HG03457 (cell line): Measurements from ENCODE around the gene MAGI2.

Source experiments
- ATAC-seq: cut with Tn5 transposase; IDR thresholded peaks from one replicate; pipeline ENCODE4 v1.9.1; 2021; ENCODE audit warnings: moderate number of reproducible peaks; ENCODE audit not compliant: unreplicated experiment

Gene MAGI2

DNA sequence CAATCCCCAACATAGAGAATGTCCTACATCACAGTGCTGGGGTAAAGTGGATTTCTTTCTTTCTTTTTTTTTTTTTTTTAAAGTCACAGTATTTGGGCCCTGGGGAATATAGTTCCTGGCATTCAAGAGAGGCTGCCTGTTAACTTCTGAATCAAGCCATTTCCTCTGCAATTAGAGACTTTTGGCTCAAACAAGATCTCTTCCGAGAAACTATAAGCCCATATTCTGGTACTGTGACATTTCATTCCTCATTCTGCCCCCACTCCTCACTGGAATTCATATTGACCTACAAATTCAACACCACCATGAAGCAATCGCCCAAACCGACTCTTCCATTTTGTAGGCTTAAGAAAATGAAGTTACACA, 1467.5 kb downstream of the MAGI2 start:
- ATAC-seq = no peak

DNA sequence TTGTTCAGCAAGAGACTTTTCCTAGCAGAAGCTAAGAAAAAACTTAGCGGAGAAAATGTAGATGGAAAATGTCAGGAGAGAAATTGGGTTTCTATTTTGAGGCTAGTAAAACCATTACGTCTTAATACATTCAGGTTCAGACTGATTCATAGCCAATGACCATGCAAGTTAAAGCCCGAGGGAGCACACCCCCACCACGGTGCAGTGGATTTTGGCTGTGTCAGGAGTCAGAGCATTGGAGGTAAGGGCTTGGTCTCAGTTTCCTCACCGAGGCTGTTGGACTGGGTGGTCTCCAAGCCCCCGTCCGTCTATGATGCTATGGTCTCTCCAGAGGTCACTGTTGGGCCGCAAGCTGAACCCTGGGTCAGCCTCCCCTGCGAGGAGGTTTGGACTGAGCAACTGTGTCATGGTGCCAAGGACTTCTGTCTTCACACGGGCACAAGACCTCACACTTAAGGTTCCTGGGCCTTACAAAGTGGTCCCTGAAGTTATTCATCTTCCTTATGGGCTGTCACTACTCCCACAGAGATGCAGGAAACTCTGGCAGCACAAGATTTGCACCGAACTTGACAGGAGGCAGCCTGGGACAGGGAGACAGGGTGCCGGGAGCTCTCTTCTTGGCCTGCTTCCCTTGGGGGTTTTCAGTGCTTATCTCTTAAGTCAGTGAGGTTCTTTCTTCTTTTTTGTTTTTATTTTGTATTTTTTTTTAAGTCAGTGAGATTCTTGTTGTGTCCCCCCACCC, 1468.1 kb downstream of the MAGI2 start:
- no peak for ATAC-seq

DNA sequence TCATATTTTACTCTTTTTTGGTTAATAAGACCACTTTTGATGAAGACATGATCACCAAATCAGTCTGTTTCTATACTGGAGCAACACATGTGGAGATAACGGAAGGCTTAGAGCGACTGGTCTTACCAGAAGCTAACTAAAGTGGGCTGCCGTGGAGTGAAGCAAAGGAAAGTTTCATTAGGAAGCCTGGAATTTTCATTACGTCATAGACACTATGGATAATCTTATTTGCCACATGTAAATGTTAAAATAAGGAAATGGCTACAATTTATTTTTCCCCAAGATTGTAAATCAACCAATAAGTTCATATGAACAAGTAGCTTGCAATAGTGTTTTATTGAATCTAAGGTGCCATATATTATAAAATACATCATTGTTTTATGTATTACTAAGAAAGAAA, 1469.5 kb downstream of the MAGI2 start:
- ATAC-seq = no peak

DNA sequence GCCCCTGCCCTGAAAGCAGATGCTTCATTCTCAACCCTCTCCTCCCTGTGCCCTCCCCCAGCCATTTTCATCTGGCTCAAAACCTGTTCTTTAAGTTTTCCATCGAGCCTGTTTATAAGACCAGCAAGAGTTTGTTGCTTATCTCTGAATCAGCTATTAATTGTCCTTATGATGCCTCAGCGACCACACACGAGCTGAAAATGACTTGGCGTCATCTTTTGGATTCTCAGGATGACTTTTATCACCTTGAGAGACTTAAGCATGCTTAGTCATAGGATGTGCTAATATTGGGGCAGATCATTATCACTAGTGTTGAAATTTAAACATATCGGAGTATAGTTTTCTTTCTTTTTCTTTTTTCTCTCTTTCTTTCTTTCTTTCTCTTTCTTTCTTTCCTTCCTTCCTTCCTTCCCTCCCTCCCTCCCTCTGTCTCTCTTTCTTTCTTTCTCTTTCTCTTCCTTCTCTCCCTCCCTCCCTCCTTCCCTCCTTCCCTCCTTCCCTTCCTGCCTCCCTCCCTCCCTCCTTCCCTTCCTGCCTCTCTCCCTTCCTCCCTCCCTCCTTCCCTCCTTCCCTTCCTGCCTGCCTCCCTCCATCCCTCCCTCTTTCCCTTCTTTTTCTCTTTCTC, 1470.4 kb downstream of the MAGI2 start:
- ATAC-seq = no peak

DNA sequence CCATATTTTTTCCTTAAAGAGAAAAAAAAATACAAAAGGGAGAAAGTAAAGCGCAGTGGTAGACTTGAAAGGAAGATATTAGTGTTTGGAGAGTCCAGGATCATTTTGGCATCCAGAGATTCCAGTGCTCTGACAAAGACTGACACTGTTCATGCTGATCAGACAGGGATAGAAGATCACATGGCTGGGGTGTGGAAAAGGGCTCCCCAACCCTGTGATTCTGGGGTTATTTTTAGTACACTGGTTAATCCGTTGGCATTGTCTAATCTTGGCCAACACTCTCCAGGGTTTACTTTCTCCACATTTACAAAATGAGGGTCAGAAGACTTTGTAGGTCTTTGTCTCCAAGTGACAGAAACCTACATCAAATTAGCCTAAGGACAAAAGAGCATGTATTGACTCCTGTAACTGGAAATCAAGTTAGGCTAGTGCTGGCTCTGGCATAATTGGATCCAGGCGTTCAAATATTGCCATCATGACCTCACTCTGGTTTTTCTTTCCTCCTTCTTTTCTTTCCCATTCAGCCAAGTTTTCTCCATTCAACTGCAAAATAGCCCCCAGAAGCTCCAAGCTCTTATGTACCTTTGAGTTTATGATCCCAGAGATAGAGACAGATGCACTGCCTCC, 1473.3 kb downstream of the MAGI2 start:
- ATAC-seq = no peak

DNA sequence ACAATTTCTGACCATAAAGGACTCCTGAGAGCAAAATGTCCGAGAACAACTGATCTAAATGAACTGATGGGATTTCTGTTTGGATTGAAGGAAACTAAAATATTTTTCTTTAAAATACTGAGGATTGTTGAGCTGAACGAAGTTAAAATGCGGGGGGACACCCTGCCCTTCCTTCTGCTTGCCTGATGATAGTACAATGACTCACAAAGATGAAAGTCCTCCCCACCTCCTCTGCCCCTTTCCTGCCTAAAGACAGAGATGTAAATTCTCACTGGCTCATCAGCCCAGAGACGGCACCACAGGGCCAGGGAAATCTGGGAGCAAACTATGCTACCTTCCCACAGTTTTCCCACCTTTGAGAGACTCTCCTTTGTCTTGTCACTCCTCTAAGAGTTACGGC, 1474.2 kb downstream of the MAGI2 start:
- no peak for ATAC-seq

DNA sequence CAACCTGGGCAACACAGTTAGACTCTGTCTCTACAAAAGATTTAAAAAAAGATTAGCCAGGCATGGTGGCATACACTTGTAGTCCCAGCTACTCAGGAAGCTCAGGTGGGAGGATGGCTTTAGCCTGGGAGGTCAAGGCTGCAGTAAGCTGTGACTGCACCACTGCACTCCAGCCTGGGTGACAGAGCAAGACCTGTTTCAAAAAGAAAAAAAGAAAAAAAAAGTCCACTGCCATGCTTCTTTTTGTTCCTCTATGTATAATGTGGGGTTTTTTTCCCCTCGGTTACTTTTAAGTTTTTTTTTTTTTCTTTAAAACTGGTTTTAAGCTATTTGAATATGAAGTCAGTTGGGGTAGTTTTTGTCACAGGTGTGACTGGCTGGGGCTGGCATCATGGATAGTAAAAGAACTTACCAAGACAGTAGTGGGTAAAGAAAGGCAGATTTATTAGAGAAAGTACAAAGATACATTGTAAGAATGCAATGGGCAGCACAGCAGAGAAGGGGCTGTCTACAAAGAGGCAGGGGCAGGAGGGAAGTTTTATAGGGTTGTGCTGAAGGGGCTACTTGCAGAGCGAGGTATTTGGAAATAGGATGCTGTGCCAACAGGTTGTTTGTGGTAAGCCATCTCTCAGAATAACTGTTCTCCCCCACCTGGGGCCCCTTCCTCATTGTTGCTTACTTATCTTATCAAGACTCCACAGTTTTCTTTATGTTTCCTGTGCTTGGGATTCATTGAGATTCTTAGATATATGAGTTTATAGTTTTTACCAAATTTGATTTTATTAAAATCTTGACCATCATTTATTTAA, 1477.6 kb downstream of the MAGI2 start:
- ATAC-seq = no peak

DNA sequence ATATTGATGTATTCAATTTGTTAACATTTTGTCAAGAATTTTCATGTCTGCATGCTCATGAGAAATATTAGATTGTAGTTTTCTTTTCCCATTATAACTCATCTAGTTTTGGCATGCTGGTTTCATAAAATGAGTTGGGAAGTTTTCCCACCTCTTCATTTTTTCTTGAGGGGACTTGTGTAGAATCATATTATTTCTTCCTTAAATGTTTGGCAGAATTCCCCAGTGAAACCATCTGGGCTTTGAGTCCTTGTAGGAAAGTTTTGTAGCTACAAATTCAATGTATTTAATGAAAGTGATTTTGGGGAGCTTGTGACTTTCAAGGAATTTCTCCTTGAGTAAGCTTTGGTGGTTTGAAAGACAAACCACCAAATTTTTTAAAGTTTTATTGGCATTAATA, 1481.7 kb downstream of the MAGI2 start:
- no peak for ATAC-seq

DNA sequence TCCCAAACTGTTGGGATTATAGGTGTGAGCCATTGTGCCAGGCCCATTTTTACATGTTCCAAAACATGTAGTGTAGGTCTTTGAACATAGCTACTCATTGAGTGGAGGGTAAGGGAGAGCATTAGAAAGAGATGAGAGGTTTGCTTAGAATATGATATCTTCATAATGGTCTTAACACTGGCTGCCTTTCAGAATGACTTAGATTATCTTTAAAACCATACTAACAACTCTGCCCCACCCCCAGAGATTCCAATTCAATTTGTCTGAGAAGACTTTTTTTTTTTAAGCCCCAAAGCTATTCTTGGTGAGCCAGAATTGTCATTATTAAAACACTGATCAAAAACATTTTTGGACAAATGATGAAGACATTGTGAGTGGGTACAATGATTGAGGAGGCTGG, 1486.0 kb downstream of the MAGI2 start:
- ATAC-seq = no peak
